ENCODE measurements around the gene WDR90. TPM values are rescaled to one million over a fixed set of nuclear protein-coding genes. Genes with fewer than 3 reads are reported as not detected.
A peak's percentile ranks its signal among the peaks of the same experiment; 100 is the strongest.

WDR90 gene
- total and polyA plus RNA-seq, 2 experiments from 2014 or later: 25.9 to 42.2 TPM

DNA sequence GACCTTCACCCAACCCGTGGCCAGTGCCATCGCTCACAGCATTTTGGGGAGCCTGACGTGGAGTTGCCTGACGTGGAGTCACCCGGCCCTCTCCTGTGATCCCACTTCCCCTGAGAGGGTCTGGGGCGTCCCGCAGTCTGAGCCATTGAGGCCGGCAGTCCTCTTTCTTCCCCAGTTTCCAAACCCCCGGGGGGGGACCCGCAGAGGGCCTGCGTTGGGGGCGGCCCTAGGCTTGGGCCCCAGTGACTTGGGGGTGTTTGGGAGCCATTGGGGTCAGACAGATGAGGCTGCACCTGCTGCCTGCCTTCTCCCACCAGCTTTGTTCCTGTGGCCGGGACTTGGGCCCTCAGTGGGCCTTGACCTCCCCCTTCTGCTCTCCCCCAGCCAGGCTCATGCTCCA, 20.5 kb downstream of the WDR90 start:
- Histone ChIP-seq H3K4me2 (no peak overlapping the region), H3K27ac (ENCODE audit: low read depth) (no peak overlapping the region), H2AFZ (no peak overlapping the region), H3K4me3 (no peak overlapping the region), H3K4me1 (ENCODE audit: insufficient read depth) (no peaks in the 10 kb centered on the region), H3K36me3 (ENCODE audit: insufficient read depth) (peaks cover 11% of the 10 kb centered on the region; the same call in 1 of the 2 replicates), H3K9me2 (ENCODE audit: insufficient read depth) (no peaks in the 10 kb centered on the region), H4K20me1 (replicated peaks; ENCODE audit: insufficient read depth) (peaks cover 3% of the 10 kb centered on the region), H3K27me3 (ENCODE audit: insufficient read depth) (no peaks in the 10 kb centered on the region), H3F3A (replicated peaks; ENCODE audit: low read depth) (peaks cover 16% of the 10 kb centered on the region; the same call in 1 of the 2 replicates), H3K79me2 (replicated peaks; ENCODE audit: insufficient read depth) (peaks cover 16% of the 10 kb centered on the region)
- Mint-ChIP-seq H3K27me3 (ENCODE audit: insufficient read depth, low read depth, poor library complexity) (peaks cover 2% of the 10 kb centered on the region), H3K4me3 (peak overlapping the region; percentile 71; the same call in 2 of the 3 replicates), H3K4me1 (peaks cover under 1% of the 10 kb centered on the region; the same call in 1 of the 3 replicates), H3K27ac (no peak overlapping the region), H3K36me3 (ENCODE audit: low read depth) (peaks cover 21% of the 10 kb centered on the region), H3K9me3 (no peaks in the 10 kb centered on the region; the same call in 2 of the 3 replicates)
- ATAC-seq (no peak), DNase-seq (ENCODE audit: low spot score) (no peak)
- TF ChIP-seq, protein P1, sequence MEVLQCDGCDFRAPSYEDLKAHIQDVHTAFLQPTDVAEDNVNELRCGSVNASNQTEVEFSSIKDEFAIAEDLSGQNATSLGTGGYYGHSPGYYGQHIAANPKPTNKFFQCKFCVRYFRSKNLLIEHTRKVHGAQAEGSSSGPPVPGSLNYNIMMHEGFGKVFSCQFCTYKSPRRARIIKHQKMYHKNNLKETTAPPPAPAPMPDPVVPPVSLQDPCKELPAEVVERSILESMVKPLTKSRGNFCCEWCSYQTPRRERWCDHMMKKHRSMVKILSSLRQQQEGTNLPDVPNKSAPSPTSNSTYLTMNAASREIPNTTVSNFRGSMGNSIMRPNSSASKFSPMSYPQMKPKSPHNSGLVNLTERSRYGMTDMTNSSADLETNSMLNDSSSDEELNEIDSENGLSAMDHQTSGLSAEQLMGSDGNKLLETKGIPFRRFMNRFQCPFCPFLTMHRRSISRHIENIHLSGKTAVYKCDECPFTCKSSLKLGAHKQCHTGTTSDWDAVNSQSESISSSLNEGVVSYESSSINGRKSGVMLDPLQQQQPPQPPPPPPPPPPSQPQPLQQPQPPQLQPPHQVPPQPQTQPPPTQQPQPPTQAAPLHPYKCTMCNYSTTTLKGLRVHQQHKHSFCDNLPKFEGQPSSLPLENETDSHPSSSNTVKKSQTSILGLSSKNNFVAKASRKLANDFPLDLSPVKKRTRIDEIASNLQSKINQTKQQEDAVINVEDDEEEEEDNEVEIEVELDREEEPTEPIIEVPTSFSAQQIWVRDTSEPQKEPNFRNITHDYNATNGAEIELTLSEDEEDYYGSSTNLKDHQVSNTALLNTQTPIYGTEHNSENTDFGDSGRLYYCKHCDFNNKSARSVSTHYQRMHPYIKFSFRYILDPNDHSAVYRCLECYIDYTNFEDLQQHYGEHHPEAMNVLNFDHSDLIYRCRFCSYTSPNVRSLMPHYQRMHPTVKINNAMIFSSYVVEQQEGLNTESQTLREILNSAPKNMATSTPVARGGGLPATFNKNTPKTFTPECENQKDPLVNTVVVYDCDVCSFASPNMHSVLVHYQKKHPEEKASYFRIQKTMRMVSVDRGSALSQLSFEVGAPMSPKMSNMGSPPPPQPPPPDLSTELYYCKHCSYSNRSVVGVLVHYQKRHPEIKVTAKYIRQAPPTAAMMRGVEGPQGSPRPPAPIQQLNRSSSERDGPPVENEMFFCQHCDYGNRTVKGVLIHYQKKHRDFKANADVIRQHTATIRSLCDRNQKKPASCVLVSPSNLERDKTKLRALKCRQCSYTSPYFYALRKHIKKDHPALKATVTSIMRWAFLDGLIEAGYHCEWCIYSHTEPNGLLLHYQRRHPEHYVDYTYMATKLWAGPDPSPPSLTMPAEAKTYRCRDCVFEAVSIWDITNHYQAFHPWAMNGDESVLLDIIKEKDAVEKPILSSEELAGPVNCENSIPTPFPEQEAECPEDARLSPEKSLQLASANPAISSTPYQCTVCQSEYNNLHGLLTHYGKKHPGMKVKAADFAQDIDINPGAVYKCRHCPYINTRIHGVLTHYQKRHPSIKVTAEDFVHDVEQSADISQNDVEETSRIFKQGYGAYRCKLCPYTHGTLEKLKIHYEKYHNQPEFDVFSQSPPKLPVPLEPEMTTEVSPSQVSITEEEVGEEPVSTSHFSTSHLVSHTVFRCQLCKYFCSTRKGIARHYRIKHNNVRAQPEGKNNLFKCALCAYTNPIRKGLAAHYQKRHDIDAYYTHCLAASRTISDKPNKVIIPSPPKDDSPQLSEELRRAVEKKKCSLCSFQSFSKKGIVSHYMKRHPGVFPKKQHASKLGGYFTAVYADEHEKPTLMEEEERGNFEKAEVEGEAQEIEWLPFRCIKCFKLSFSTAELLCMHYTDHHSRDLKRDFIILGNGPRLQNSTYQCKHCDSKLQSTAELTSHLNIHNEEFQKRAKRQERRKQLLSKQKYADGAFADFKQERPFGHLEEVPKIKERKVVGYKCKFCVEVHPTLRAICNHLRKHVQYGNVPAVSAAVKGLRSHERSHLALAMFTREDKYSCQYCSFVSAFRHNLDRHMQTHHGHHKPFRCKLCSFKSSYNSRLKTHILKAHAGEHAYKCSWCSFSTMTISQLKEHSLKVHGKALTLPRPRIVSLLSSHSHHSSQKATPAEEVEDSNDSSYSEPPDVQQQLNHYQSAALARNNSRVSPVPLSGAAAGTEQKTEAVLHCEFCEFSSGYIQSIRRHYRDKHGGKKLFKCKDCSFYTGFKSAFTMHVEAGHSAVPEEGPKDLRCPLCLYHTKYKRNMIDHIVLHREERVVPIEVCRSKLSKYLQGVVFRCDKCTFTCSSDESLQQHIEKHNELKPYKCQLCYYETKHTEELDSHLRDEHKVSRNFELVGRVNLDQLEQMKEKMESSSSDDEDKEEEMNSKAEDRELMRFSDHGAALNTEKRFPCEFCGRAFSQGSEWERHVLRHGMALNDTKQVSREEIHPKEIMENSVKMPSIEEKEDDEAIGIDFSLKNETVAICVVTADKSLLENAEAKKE (CRISPR knock-in tag; IDR thresholded peaks at IDR 0.05): no peak
- TF ChIP-seq, protein P2, sequence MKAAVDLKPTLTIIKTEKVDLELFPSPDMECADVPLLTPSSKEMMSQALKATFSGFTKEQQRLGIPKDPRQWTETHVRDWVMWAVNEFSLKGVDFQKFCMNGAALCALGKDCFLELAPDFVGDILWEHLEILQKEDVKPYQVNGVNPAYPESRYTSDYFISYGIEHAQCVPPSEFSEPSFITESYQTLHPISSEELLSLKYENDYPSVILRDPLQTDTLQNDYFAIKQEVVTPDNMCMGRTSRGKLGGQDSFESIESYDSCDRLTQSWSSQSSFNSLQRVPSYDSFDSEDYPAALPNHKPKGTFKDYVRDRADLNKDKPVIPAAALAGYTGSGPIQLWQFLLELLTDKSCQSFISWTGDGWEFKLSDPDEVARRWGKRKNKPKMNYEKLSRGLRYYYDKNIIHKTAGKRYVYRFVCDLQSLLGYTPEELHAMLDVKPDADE (IDR thresholded peaks at IDR 0.05): no peak
- TF ChIP-seq EZH2 (IDR thresholded peaks at IDR 0.05; ENCODE audit: low read depth, unreplicated experiment) (no peak), JUNB (IDR thresholded peaks at IDR 0.05; ENCODE audit: unreplicated experiment) (no peak), EZH2phosphoT487 (IDR thresholded peaks at IDR 0.05; ENCODE audit: unreplicated experiment) (no peak), CREB1 (CRISPR knock-in tag; IDR thresholded peaks at IDR 0.05; ENCODE audit: low read depth) (no peak), CTCF (conservative IDR thresholded peaks at IDR 0.05; ENCODE audit: low read depth in 2 of 2) (no peak), ZNF114 (CRISPR knock-in tag; IDR thresholded peaks at IDR 0.05) (no peak), NANOG (IDR thresholded peaks at IDR 0.05; ENCODE audit: borderline replicate concordance) (no peak), STAT1 (IDR thresholded peaks at IDR 0.05; ENCODE audit: unreplicated experiment) (no peak), ZNF331 (CRISPR knock-in tag; IDR thresholded peaks at IDR 0.05; ENCODE audit: low read depth) (no peak), POLR2AphosphoS5 (IDR thresholded peaks at IDR 0.05; ENCODE audit: low read depth) (no peak)
- TF ChIP-seq, protein P3, sequence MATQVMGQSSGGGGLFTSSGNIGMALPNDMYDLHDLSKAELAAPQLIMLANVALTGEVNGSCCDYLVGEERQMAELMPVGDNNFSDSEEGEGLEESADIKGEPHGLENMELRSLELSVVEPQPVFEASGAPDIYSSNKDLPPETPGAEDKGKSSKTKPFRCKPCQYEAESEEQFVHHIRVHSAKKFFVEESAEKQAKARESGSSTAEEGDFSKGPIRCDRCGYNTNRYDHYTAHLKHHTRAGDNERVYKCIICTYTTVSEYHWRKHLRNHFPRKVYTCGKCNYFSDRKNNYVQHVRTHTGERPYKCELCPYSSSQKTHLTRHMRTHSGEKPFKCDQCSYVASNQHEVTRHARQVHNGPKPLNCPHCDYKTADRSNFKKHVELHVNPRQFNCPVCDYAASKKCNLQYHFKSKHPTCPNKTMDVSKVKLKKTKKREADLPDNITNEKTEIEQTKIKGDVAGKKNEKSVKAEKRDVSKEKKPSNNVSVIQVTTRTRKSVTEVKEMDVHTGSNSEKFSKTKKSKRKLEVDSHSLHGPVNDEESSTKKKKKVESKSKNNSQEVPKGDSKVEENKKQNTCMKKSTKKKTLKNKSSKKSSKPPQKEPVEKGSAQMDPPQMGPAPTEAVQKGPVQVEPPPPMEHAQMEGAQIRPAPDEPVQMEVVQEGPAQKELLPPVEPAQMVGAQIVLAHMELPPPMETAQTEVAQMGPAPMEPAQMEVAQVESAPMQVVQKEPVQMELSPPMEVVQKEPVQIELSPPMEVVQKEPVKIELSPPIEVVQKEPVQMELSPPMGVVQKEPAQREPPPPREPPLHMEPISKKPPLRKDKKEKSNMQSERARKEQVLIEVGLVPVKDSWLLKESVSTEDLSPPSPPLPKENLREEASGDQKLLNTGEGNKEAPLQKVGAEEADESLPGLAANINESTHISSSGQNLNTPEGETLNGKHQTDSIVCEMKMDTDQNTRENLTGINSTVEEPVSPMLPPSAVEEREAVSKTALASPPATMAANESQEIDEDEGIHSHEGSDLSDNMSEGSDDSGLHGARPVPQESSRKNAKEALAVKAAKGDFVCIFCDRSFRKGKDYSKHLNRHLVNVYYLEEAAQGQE (IDR thresholded peaks at IDR 0.05; ENCODE audit: unreplicated experiment): no peak
